Stimulated activated CD4-positive, alpha-beta T cell treated with anti-CD3 and anti-CD28 coated beads, TNF-alpha, amount 100 ng/mL, for 24 hours (primary cell): ENCODE results near the gene PRDM16.

Source experiments
- DNase-seq, 3 experiments: peaks; one replicate each; pipeline ENCODE4 v3.0.0-alpha.2; 2020; ENCODE audit warnings: low read depth in 3 of 3

Gene PRDM16

DNA sequence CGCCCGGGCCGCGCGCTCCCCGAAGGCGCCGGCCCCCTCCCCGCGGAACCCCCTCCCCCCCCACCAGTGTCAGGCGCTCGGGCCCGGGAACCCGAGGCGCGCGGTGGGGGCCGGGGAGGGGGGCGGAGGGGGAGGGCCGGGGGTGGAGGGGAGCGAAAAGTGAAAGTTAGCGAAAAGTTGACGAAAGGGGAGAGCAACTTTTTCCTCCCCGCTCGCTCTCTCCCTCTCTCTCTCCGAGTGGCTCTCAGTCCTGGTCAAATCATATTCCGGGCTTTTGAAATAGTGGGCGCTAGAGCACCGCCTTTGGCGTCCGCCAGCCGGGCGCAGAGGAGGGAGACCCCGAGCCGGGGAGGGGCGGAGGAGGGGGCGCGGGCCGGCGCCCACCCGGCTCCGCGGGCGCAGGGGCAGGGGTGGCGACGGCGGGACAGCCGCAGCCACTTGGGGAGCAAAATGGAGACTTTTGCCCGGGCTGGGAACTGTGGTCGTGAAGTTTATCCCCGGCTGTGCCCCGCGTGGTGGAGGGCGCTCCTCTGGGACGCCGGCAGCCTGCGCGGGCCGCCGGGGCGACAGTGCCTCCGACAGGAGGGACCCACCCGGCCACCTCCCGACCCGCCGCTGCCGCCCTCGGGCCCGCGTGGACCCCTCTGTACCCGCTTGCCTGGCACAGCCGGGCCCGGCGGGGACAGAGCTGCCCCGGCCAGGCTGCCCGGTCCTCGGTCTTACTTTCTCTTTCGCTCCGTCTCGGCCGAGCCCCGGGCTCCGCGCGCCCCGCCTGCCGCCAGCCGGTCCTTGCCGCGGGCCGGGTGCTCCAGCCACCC is 697 bp downstream of the PRDM16 start:
- DNase-seq: no peak

- DNase-seq: no peak
Measured at GRCh38 chr1:3070309-3070643, 1.3 kb downstream of the PRDM16 start.

DNA sequence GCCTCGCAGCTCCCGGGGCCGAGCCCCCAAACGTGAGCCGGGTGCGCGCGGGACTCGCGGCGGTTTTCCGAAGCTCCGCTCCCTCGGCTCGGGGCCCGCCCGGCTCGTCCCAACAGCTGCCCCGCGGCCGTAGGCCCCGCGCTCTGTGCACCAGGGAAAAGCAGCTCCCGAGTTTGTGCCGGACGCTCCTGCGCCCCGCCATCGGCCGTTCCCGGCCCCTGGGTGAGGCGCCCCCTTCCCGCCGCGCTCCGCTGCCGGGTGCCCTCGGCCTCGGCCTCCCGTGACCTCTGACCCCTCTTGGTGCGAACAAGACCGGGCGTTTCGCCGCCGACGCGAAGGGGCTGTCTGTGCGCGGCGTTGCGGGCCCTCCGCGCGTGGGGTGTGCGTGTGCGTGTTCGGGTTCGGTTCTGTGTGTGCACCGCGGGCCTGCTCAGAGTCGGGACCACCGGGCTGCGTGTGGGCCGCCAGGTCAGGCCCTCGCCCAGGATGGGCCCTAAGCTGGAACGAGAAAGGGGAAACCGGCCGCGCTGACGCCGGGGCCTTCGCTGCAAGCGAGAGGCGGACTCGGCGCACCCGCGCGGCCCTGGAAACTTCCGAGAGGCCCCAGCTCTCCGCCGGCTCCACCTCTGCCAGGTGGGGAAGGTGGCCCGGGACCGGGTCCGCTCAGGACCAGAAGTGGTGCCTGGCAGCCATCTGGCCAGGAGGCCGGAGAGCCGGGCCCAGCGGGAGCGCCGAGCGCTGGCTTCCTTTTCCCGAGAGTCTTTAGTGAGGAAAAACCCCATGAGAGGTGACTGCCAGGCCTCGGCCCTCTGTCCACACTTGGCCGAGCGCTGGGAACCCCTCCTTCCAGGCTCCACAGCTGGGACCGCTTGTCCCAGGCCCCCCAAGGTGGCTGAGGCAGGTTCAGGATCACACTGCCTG is 1.9 kb downstream of the PRDM16 start:
- no peak for DNase-seq

- DNase-seq: no peak
Measured at GRCh38 chr1:3071565-3072390, 2.8 kb downstream of the PRDM16 start.

- no peak for DNase-seq
Measured at GRCh38 chr1:3072391-3073185, 3.6 kb downstream of the PRDM16 start.

- no peak for DNase-seq
Measured at GRCh38 chr1:3073186-3073488, 4.1 kb downstream of the PRDM16 start.

GRCh38 chr1:3073489-3074296 is 4.7 kb downstream of the PRDM16 start:
- no peak for DNase-seq

DNA sequence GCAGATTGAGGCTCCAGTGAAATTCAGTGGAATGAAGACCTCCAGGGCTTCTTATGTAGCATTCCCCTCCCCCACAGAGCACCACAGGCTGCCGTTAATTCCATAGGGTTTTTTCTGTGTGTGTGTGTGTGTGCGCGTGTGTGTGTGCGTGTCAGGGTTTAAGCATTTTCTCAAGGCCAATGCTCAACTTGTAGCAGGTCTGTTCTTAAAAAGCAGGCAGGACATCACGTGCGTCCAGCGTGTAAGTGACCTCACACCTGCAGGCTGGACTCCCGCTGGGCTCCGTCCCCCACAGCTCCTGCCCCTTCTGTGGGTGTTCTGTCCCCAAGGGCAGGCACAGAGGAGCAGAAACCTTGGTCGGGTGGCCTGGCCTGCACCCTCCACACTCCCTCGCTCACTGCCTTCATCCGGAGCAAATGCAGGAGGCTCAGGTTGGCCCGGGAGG is 5.3 kb downstream of the PRDM16 start:
- no peak for DNase-seq

- no peak for DNase-seq
Measured at GRCh38 chr1:3074800-3075199, 5.8 kb downstream of the PRDM16 start.

DNA sequence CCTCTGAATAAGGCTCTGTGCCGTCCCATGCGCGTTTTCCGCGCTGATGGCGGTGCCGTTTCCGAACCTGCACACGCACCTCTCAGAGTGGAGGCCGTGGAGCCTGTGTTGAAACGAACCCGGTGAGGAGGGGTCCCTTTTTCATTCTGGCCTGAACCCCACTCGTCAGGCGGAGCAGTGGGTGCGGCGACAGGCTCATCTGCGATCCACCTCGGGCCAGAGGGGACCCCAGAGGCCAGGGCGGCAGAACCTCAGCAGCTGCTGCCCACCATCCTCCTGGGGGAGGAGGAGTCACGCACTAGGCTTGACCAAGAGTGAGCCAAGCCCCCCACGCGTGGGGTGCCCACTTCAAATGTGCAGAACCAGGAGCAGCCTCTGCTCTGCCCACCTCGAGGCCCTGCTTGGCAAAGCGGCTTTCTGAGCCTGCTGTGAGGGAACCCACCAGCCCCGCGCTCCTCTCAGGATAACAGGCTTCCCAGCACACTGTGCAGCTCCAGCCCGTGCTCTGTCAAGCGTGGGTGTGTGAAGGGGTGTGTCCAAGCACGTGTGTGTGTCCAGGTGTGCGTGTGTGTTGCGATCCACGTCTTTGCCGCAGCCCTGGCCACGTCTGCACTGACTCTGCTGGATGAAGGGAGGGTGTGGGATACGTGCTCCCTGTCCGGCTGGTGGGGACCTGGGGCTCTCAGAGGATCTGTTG is 6.8 kb downstream of the PRDM16 start:
- no peak for DNase-seq

- no peak for DNase-seq
Measured at GRCh38 chr1:3076363-3076740, 7.3 kb downstream of the PRDM16 start.

GRCh38 chr1:3077081-3077480 is 8.1 kb downstream of the PRDM16 start:
- no peak for DNase-seq

DNA sequence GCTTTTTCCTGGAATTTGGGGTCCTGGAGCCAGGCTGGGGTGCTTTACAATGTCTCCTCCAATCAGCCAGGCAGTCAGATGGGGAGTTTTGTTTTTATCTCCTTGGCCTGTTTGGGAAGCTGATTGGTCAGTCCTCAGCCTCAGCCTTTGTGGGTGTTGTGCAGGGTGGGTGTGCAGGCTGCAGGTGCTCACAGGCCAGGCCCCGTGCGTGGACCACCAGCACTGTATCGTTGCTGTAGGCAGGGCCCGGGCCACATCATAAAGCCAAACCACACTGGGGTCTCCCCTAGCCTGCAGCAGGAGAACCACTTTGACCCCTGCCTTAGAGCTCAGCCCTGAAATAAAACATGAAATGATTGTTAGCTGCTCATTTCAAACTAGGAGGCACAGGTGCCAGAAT is 8.6 kb downstream of the PRDM16 start:
- DNase-seq: no peak

- no peak for DNase-seq
Measured at GRCh38 chr1:3078430-3078861, 9.4 kb downstream of the PRDM16 start.

- DNase-seq: no peak
Measured at GRCh38 chr1:3078871-3079270, 9.9 kb downstream of the PRDM16 start.

DNA sequence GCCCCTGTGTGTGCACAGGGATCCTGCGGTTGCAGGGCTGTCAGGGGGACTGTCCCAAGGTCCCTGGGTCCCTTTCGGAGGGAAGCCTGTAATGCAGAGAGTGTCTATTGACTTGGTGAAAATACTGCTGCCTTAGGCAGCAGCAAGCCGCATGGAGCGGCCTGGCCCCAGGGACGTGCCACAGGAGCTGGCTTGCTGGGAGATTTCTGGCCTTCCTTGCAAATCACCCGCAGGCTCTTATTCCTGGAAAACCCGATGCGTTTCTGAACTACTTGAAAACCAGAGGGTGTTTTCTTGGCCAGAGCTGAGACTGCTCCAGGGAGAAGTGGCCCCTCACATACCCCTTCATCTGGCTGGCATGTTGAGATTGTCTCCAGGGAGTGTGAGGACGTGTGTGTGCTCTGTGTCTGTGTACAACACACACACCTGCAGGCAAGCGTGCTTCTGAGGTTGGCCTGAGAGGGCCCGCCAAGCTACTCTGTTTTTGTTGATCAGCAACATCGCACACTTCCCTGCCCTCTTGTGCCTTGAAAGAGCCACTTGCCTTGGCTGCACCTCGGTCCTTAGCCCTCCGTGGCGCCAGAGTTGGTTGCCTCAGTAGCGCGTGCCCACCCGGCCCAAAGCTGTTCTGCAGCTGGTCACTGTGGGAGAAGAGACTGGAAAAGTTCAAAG is 10.5 kb downstream of the PRDM16 start:
- no peak for DNase-seq

DNA sequence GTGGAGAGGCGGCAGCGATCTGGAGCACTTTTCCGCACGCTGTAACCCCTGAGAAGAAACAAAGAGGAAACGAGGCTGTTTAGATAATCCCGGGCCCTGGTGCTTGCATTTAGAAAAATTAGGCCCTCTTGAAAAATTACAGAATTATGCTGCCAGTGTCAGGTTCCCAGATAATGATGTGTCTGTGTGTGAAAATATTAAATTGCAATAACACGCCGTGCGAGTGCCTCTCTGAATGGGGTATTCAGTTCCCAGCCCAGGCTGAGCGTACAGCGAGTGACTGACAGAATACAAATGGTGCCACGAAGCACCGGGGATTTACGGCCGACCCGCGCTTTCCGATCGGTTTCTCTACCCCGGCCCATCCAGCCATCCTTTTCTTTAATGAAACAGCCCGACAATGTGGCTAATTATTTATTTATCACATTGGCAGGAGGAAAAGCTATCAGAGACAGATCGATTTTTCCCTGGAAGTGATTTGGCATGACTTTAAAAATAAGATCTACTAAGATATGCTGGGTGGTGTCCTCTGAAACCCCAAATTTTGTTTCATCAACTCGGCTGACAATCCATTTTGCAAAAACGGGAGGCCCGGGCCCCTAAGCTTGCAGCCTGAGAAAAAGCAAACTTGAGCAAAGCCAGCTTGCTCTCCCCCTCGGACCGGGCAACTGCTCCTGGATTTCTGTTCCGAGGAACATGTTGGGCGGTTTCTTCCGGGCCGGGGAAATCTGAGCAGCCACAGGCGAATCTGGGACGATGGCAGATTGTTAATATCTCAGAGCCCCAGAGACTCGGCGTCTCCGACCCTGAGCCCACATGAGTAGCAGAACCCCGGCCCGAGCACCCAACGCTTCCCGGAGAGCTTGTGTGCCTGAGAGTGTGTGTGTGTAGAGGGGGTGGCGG is 11.3 kb downstream of the PRDM16 start:
- no peak for DNase-seq

DNA sequence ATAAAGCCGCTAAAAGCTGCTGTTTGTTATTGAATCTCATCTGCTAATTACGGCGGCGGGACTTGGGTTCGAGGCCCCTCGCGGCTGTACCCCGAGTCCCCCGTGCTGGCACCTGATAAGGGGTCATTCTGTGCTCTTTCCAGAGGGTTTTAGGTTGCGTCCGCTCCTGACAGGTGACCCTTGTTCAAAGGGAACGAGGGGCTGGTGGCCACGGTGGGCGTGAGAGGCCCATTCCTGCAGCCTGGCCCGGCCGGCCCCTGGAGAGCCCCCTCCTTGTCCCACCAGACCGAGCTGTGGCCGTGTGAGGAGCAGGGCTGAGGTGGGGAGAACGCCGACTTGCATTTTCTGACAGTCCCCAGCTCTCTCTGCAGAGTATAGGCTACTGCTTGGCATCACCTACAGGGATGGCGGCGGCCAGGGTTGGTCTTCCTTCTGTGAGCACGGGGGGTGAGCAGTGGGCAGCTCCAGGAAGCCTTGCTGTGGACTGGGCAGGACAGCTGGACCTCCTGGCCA is 12.2 kb downstream of the PRDM16 start:
- no peak for DNase-seq
